Gastrocnemius medialis (tissue), 4 donors: Measurements from ENCODE around the gene THOP1. TPM values are rescaled to one million over a fixed set of nuclear protein-coding genes. Genes with fewer than 3 reads are reported as not detected.

Experiments
- ATAC-seq, 2 donors: fragments of 150-250 bp; one replicate each; pipeline ENCODE4 v1.9.1; 2016
- DNase-seq, 2 donors: peaks; one replicate each; pipeline ENCODE4 v3.0.0-alpha.2; 2019
- H3K27ac ChIP-seq, 4 donors: fragments of 200-600 bp; sonication (generic); 1 replicate in 1 of 4; 2 replicates in 3 of 4; pipeline ENCODE4 v1.5.1; 2016 to 2018; ENCODE audit warnings: mild to moderate bottlenecking in 2 of 4, moderate library complexity in 1 of 4
- H3K27me3 ChIP-seq, 3 donors: fragments of 200-600 bp; sonication (generic) in 2 of 3; 1 replicate in 1 of 3; 2 replicates in 2 of 3; pipeline versions ENCODE4 v1.5.1 to v1.6.0; 2016 to 2019; ENCODE audit warnings: mild to moderate bottlenecking in 1 of 3, moderate library complexity in 1 of 3
- H3K36me3 ChIP-seq, 2 donors: fragments of 200-600 bp; sonication (generic) in 1 of 2; one replicate each; pipeline ENCODE4 v1.5.1; 2017 to 2018
- H3K4me1 ChIP-seq, 2 donors: fragments of 200-600 bp; sonication (generic) in 1 of 2; one replicate each; pipeline ENCODE4 v1.5.1; 2016 to 2017; ENCODE audit warnings: mild to moderate bottlenecking in 2 of 2
- H3K4me3 ChIP-seq, 4 donors: fragments of 200-600 bp; sonication (generic) in 3 of 4; 1 replicate in 1 of 4; 2 replicates in 3 of 4; pipeline ENCODE4 v1.5.1; 2016 to 2019; ENCODE audit warnings: mild to moderate bottlenecking in 2 of 4
- H3K9me3 ChIP-seq, 3 donors: fragments of 200-600 bp; sonication (generic) in 2 of 3; 1 replicate in 1 of 3; 2 replicates in 2 of 3; pipeline ENCODE4 v1.5.1; 2016 to 2019
- CTCF ChIP-seq, 5 experiments: fragments of 450-650 bp in 3 of 5; fragments of 200-600 bp in 2 of 5; sonication (generic) in 2 of 5; IDR thresholded peaks in 4 of 5; conservative IDR thresholded peaks in 1 of 5; 1 replicate in 4 of 5; 2 replicates in 1 of 5; pipeline ENCODE4 v1.5.1; 2016 to 2019; ENCODE audit warnings: antibody characterized with exemption in 5 of 5, mild to moderate bottlenecking in 3 of 5, moderate library complexity in 3 of 5
- POLR2A ChIP-seq, 2 donors: fragments of 450-650 bp; IDR thresholded peaks; one replicate each; pipeline ENCODE4 v1.6.1; 2017; ENCODE audit warnings: antibody characterized with exemption in 2 of 2, mild to moderate bottlenecking in 2 of 2, moderate library complexity in 2 of 2
- in situ Hi-C, 4 donors: fragments of 200-750 bp; cut with MboI; loops; one replicate each; pipeline versions ENCODE4 v1.15.0 to v1.8.0; 2017; ENCODE audit warnings: low sequenced_read_pairs in 4 of 4
- intact Hi-C: fragments of 100-400 bp; cut with DNase I; formaldehyde crosslinking; loops from one replicate; pipeline ENCODE4 v1.15.1; 2023; ENCODE audit warnings: low total_unique reads
- total RNA-seq, 4 donors: library from RNA; depleted of rRNA; stranded (reverse); fragments of >200 nt; gene quantifications; one replicate each; pipeline versions ENCODE4 v1.1.0 to v1.2.3, GENCODE V29; 2016

THOP1 gene
- total RNA-seq, 4 donors from 2014 or later = 31.5 to 114 (median 73.0) TPM

GRCh38 chr19:2763687-2764086 lies 21.6 kb upstream of the THOP1 start:
- DNase-seq (no peak), ATAC-seq (no peak)
- Histone ChIP-seq H3K9me3 (no peaks in the 10 kb centered on the region), H3K36me3 (peaks cover 0 to 80% of the 10 kb centered on the region in 2 donors), H3K27ac (no peak overlapping the region), H3K4me3 (no peak overlapping the region), H3K27me3 (no peaks in the 10 kb centered on the region), H3K4me1 (peaks cover 0 to under 1% of the 10 kb centered on the region in 2 donors)
- intact Hi-C loops (no loop called here), in situ Hi-C loops (no loop called here)
- TF ChIP-seq CTCF (IDR thresholded peaks at IDR 0.05 in 4 of 5, conservative IDR thresholded peaks at IDR 0.05 in 1 of 5) (no peak), POLR2A (IDR thresholded peaks at IDR 0.05) (no peak)

GRCh38 chr19:2764945-2765344 lies 20.4 kb upstream of the THOP1 start:
- H3K36me3 ChIP-seq = peaks cover 0 to 70% of the 10 kb centered on the region in 2 donors
- no peaks in the 10 kb centered on the region for H3K27me3 ChIP-seq
- no peaks in the 10 kb centered on the region for H3K9me3 ChIP-seq
- TF ChIP-seq POLR2A (IDR thresholded peaks at IDR 0.05) = no peak
- no peak for TF ChIP-seq CTCF (IDR thresholded peaks at IDR 0.05 in 4 of 5, conservative IDR thresholded peaks at IDR 0.05 in 1 of 5)
- no peak for DNase-seq
- intact Hi-C loops (no loop called here), in situ Hi-C loops (no loop called here)
- no peak overlapping the region for H3K4me3 ChIP-seq
- no peak overlapping the region for H3K27ac ChIP-seq
- H3K4me1 ChIP-seq = peaks cover 2 to 10% of the 10 kb centered on the region in 2 donors
- no peak for ATAC-seq

GRCh38 chr19:2765376-2765775 lies 19.9 kb upstream of the THOP1 start:
- H3K9me3 ChIP-seq = no peaks in the 10 kb centered on the region
- DNase-seq (no peak), ATAC-seq (no peak)
- H3K36me3 ChIP-seq = peaks cover 0 to 70% of the 10 kb centered on the region in 2 donors
- H3K4me1 ChIP-seq = peaks cover 6 to 14% of the 10 kb centered on the region in 2 donors
- in situ Hi-C loops = no loop called here
- no peaks in the 10 kb centered on the region for H3K27me3 ChIP-seq
- intact Hi-C loops = no loop called here
- H3K27ac ChIP-seq = no peak overlapping the region
- TF ChIP-seq POLR2A (IDR thresholded peaks at IDR 0.05) = no peak
- H3K4me3 ChIP-seq = no peak overlapping the region

GRCh38 chr19:2766594-2767372 lies 18.5 kb upstream of the THOP1 start:
- DNase-seq = no peak

More at GRCh38 chr19:2766594-2767372, 18.5 kb upstream of the THOP1 start:
- no peak for ATAC-seq
- TF ChIP-seq CTCF (IDR thresholded peaks at IDR 0.05 in 4 of 5, conservative IDR thresholded peaks at IDR 0.05 in 1 of 5) (no peak), POLR2A (IDR thresholded peaks at IDR 0.05) (no peak)
- Histone ChIP-seq H3K27ac (no peak overlapping the region), H3K4me3 (no peak overlapping the region), H3K4me1 (peaks cover 19 to 28% of the 10 kb centered on the region in 2 donors), H3K36me3 (peaks cover 0 to 60% of the 10 kb centered on the region in 2 donors), H3K27me3 (no peaks in the 10 kb centered on the region), H3K9me3 (no peaks in the 10 kb centered on the region)
- intact Hi-C loops = no loop called here
- in situ Hi-C loops = no loop called here
